Activated CD4-positive, alpha-beta T cell treated with anti-CD3 and anti-CD28 coated beads, Interleukin-2, amount 10 ng/mL, durations not matched to agents 7 days and 5 days (primary cell): ENCODE results near the gene CORO7. TPM values are rescaled to one million over a fixed set of nuclear protein-coding genes. Genes with fewer than 3 reads are reported as not detected.
A peak's percentile ranks its signal among the peaks of the same experiment; 100 is the strongest.

Experiments used
- CTCF ChIA-PET: fragments of 350-600 bp; sonication (Branson Sonifier 250); formaldehyde crosslinking; loops from one replicate; lab custom pipeline; 2021; ENCODE audit warnings: antibody characterized with exemption; lab: Charles Lee
- POLR2A ChIA-PET: fragments of 350-600 bp; sonication (Branson Sonifier 250); formaldehyde crosslinking; loops from one replicate; lab custom pipeline; 2021; ENCODE audit warnings: antibody characterized with exemption; lab: Charles Lee
- DNase-seq: peaks from one replicate; pipeline ENCODE4 v3.0.0-alpha.2; 2020
- H3K27ac Mint-ChIP-seq: one replicate; pipeline ENCODE4 v1.8.0; 2021; ENCODE audit warnings: mild to moderate bottlenecking, moderate library complexity, mixed read lengths
- H3K27me3 Mint-ChIP-seq: one replicate; pipeline ENCODE4 v1.8.0; 2021; ENCODE audit warnings: mixed read lengths
- H3K36me3 Mint-ChIP-seq: one replicate; pipeline ENCODE4 v1.8.0; 2021; ENCODE audit warnings: low read depth, mixed read lengths
- H3K4me1 Mint-ChIP-seq: one replicate; pipeline ENCODE4 v1.8.0; 2021; ENCODE audit warnings: mixed read lengths
- H3K4me3 Mint-ChIP-seq: one replicate; pipeline ENCODE4 v1.8.0; 2021; ENCODE audit warnings: mild to moderate bottlenecking, moderate library complexity, mixed read lengths
- H3K9me3 Mint-ChIP-seq: one replicate; pipeline ENCODE4 v1.8.0; 2021; ENCODE audit warnings: mixed read lengths
- total RNA-seq, 2 experiments: library from RNA; stranded (reverse); gene quantifications; one replicate each; pipeline ENCODE4 v1.2.3, GENCODE V29; 2021

The CORO7 gene
- total RNA-seq, 2 experiments from 2014 or later: 196 to 211 TPM

- CTCF ChIA-PET: interaction anchor here (0.6 to 1.7 kb wide), 4 partner anchors 10 to 19 kb away, joined by 3 to 6 read pairs (median 4); partner anchors contain the start of gene GLIS2
- H3K4me3 Mint-ChIP-seq: no peak overlapping the region
- H3K9me3 Mint-ChIP-seq: no peaks in the 10 kb centered on the region
- peak; percentile 55 for DNase-seq
- H3K36me3 Mint-ChIP-seq: no peaks in the 10 kb centered on the region
- POLR2A ChIA-PET: no interaction called here
- peaks cover 8% of the 10 kb centered on the region for H3K4me1 Mint-ChIP-seq
- H3K27me3 Mint-ChIP-seq: peaks cover 2% of the 10 kb centered on the region
- H3K27ac Mint-ChIP-seq: no peak overlapping the region
These were observed 88.2 kb downstream of the CORO7 start for GRCh38 chr16:4328046-4328781.

GRCh38 chr16:4327386-4328045 is 88.9 kb downstream of the CORO7 start:
- Mint-ChIP-seq H3K36me3 (no peaks in the 10 kb centered on the region), H3K9me3 (no peaks in the 10 kb centered on the region), H3K27ac (no peak overlapping the region), H3K4me1 (peaks cover 8% of the 10 kb centered on the region), H3K4me3 (no peak overlapping the region), H3K27me3 (peaks cover 2% of the 10 kb centered on the region)
- ChIA-PET POLR2A (no interaction called here), CTCF (interaction anchor here (1.1 to 1.7 kb wide), 4 partner anchors 10 to 19 kb away, joined by 3 to 6 read pairs (median 4); partner anchors contain the start of gene GLIS2)
- no peak for DNase-seq

GRCh38 chr16:4325253-4325758 is 91.1 kb downstream of the CORO7 start:
- no peak overlapping the region for H3K4me3 Mint-ChIP-seq

GRCh38 chr16:4324492-4325252 is 91.7 kb downstream of the CORO7 start:
- peaks cover 10% of the 10 kb centered on the region for H3K4me1 Mint-ChIP-seq
- H3K27ac Mint-ChIP-seq: no peak overlapping the region
- POLR2A ChIA-PET: no interaction called here
- no peaks in the 10 kb centered on the region for H3K9me3 Mint-ChIP-seq
- H3K27me3 Mint-ChIP-seq: peaks cover 2% of the 10 kb centered on the region
- CTCF ChIA-PET: interaction anchor here (0.5 to 1.3 kb wide), 2 partner anchors 14 to 408 kb away, joined by 3 to 4 read pairs; no protein-coding TSS in a partner anchor
- DNase-seq: no peak
- no peaks in the 10 kb centered on the region for H3K36me3 Mint-ChIP-seq
- no peak overlapping the region for H3K4me3 Mint-ChIP-seq

More at GRCh38 chr16:4325253-4325758, 91.1 kb downstream of the CORO7 start:
- POLR2A ChIA-PET: no interaction called here
- CTCF ChIA-PET: interaction anchor here (1.3 kb wide), 1 partner anchor 15 kb away, joined by 3 read pairs; no protein-coding TSS in a partner anchor
- DNase-seq: no peak
- Mint-ChIP-seq H3K27ac (no peak overlapping the region), H3K4me1 (peaks cover 8% of the 10 kb centered on the region), H3K27me3 (peaks cover 2% of the 10 kb centered on the region), H3K9me3 (no peaks in the 10 kb centered on the region), H3K36me3 (no peaks in the 10 kb centered on the region)

- Mint-ChIP-seq H3K4me3 (no peak overlapping the region), H3K9me3 (no peaks in the 10 kb centered on the region), H3K4me1 (peaks cover 15% of the 10 kb centered on the region), H3K27ac (no peak overlapping the region), H3K36me3 (no peaks in the 10 kb centered on the region), H3K27me3 (peaks cover 2% of the 10 kb centered on the region)
- ChIA-PET POLR2A (no interaction called here), CTCF (interaction anchor here (0.5 to 1.5 kb wide), 3 partner anchors 14 to 408 kb away, joined by 3 to 5 read pairs (median 4); no protein-coding TSS in a partner anchor)
- no peak for DNase-seq
These were observed 92.4 kb downstream of the CORO7 start for GRCh38 chr16:4323845-4324488.

GRCh38 chr16:4323071-4323844 is 93.1 kb downstream of the CORO7 start:
- Mint-ChIP-seq H3K36me3 (no peaks in the 10 kb centered on the region), H3K27me3 (peaks cover 2% of the 10 kb centered on the region), H3K4me3 (no peak overlapping the region), H3K27ac (no peak overlapping the region), H3K4me1 (peaks cover 15% of the 10 kb centered on the region), H3K9me3 (no peaks in the 10 kb centered on the region)
- CTCF ChIA-PET: interaction anchor here (1.5 to 2.0 kb wide), 2 partner anchors 35 to 70 kb away, joined by 4 to 5 read pairs; no protein-coding TSS in a partner anchor
- POLR2A ChIA-PET: no interaction called here
- DNase-seq: no peak

- no peaks in the 10 kb centered on the region for H3K9me3 Mint-ChIP-seq
- POLR2A ChIA-PET: no interaction called here
- peaks cover 12% of the 10 kb centered on the region for H3K4me1 Mint-ChIP-seq
- CTCF ChIA-PET: interaction anchor here (1.5 to 2.0 kb wide), 2 partner anchors 34 to 69 kb away, joined by 4 to 5 read pairs; no protein-coding TSS in a partner anchor
- H3K36me3 Mint-ChIP-seq: no peaks in the 10 kb centered on the region
- H3K4me3 Mint-ChIP-seq: no peak overlapping the region
- H3K27me3 Mint-ChIP-seq: peaks cover 2% of the 10 kb centered on the region
- no peak overlapping the region for H3K27ac Mint-ChIP-seq
- DNase-seq: no peak
These were observed 94.0 kb downstream of the CORO7 start for GRCh38 chr16:4322121-4323052.

- H3K9me3 Mint-ChIP-seq: no peaks in the 10 kb centered on the region
- H3K4me3 Mint-ChIP-seq: no peak overlapping the region
- no peak overlapping the region for H3K27ac Mint-ChIP-seq
- ChIA-PET CTCF (interaction anchor here (0.7 to 4.1 kb wide), 5 partner anchors 9 to 68 kb away, joined by 3 to 16 read pairs (median 4); partner anchors contain the start of gene TFAP4), POLR2A (no interaction called here)
- H3K27me3 Mint-ChIP-seq: peaks cover 2% of the 10 kb centered on the region
- H3K4me1 Mint-ChIP-seq: peaks cover 12% of the 10 kb centered on the region
- no peaks in the 10 kb centered on the region for H3K36me3 Mint-ChIP-seq
- no peak for DNase-seq
These were observed 94.9 kb downstream of the CORO7 start for GRCh38 chr16:4321286-4322120.

GRCh38 chr16:4320571-4321137 is 95.7 kb downstream of the CORO7 start:
- Mint-ChIP-seq H3K27me3 (peaks cover 2% of the 10 kb centered on the region), H3K4me3 (no peak overlapping the region), H3K9me3 (no peaks in the 10 kb centered on the region), H3K27ac (no peak overlapping the region), H3K4me1 (peaks cover 12% of the 10 kb centered on the region), H3K36me3 (no peaks in the 10 kb centered on the region)
- POLR2A ChIA-PET: no interaction called here
- CTCF ChIA-PET: interaction anchor here (0.7 to 4.1 kb wide), 4 partner anchors 8 to 48 kb away, joined by 3 to 16 read pairs (median 4); partner anchors contain the start of gene TFAP4
- DNase-seq: no peak
